Smooth muscle cell (in vitro differentiated cells): ENCODE data around the gene FCHO1. TPM values are rescaled to one million over a fixed set of nuclear protein-coding genes. Genes with fewer than 3 reads are reported as not detected.

Source experiments
- DNase-seq: peaks from one replicate; lab custom pipeline; 2025; ENCODE audit not compliant: unreplicated experiment; lab: John Stamatoyannopoulos, UW
- H2AFZ ChIP-seq: fragments of 200-600 bp; sonication (generic); 2 replicates; pipeline ENCODE4 v1.6.0; 2016; ENCODE audit warnings: antibody characterized with exemption, low read depth, mild to moderate bottlenecking
- H3F3A ChIP-seq: fragments of 200-600 bp; sonication (generic); 2 replicates; pipeline ENCODE4 v1.6.0; 2017; ENCODE audit warnings: antibody characterized with exemption, low read depth
- H3K27ac ChIP-seq: fragments of 200-600 bp; sonication (generic); 2 replicates; pipeline ENCODE4 v1.5.1; 2016; ENCODE audit warnings: low read depth, mild to moderate bottlenecking
- H3K27me3 ChIP-seq: fragments of 200-600 bp; sonication (generic); 2 replicates; pipeline ENCODE4 v1.6.1; 2016; ENCODE audit warnings: low read depth, mild to moderate bottlenecking
- H3K36me3 ChIP-seq: fragments of 200-600 bp; sonication (generic); 2 replicates; pipeline ENCODE4 v1.5.1; 2016; ENCODE audit warnings: low read depth
- H3K4me1 ChIP-seq: fragments of 200-600 bp; sonication (generic); 2 replicates; pipeline ENCODE4 v1.5.1; 2016; ENCODE audit warnings: low read depth
- H3K4me2 ChIP-seq: fragments of 200-600 bp; sonication (generic); 2 replicates; pipeline ENCODE4 v1.6.0; 2016; ENCODE audit warnings: mild to moderate bottlenecking
- H3K4me3 ChIP-seq: fragments of 200-600 bp; sonication (generic); 2 replicates; pipeline ENCODE4 v1.5.1; 2016; ENCODE audit warnings: mild to moderate bottlenecking
- H3K79me2 ChIP-seq: fragments of 200-600 bp; sonication (generic); 2 replicates; pipeline ENCODE4 v1.6.0; 2016; ENCODE audit warnings: low read depth, mild to moderate bottlenecking
- H3K9ac ChIP-seq: fragments of 200-600 bp; sonication (generic); 2 replicates; pipeline ENCODE4 v1.6.0; 2016; ENCODE audit warnings: low read depth
- H3K9me3 ChIP-seq: fragments of 200-600 bp; sonication (generic); replicated peaks from 2 replicates; pipeline ENCODE4 v1.5.1; 2016; ENCODE audit warnings: low read depth
- H4K20me1 ChIP-seq: fragments of 200-600 bp; sonication (generic); 2 replicates; pipeline ENCODE4 v1.6.0; 2016; ENCODE audit warnings: low read depth
- CTCF ChIP-seq: fragments of 200-600 bp; sonication (generic); IDR thresholded peaks from 2 replicates; pipeline ENCODE4 v1.5.1; 2017; ENCODE audit warnings: borderline replicate concordance, mild to moderate bottlenecking, antibody characterized with exemption; ENCODE audit not compliant: insufficient read depth, poor library complexity, severe bottlenecking
- WGBS: methylation state at CpG from one replicate; pipeline ENCODE4 v1.1.7; 2016; ENCODE audit warnings: low lambda C conversion rate; 5-methylcytosine and 5-hydroxymethylcytosine counted together
- polyA plus RNA-seq: library from polyadenylated mRNA; unstranded; fragments of >200 nt; fragmentation: Nextera tagmentation; extraction: Ambion mirVana; gene quantifications from 2 replicates; pipeline ENCODE4 v1.2.1, GENCODE V29; 2016
- total RNA-seq: library from RNA; depleted of rRNA; stranded (reverse); fragments of >200 nt; gene quantifications from 2 replicates; pipeline ENCODE4 v1.2.3, GENCODE V29; 2014

FCHO1 gene, protein sequence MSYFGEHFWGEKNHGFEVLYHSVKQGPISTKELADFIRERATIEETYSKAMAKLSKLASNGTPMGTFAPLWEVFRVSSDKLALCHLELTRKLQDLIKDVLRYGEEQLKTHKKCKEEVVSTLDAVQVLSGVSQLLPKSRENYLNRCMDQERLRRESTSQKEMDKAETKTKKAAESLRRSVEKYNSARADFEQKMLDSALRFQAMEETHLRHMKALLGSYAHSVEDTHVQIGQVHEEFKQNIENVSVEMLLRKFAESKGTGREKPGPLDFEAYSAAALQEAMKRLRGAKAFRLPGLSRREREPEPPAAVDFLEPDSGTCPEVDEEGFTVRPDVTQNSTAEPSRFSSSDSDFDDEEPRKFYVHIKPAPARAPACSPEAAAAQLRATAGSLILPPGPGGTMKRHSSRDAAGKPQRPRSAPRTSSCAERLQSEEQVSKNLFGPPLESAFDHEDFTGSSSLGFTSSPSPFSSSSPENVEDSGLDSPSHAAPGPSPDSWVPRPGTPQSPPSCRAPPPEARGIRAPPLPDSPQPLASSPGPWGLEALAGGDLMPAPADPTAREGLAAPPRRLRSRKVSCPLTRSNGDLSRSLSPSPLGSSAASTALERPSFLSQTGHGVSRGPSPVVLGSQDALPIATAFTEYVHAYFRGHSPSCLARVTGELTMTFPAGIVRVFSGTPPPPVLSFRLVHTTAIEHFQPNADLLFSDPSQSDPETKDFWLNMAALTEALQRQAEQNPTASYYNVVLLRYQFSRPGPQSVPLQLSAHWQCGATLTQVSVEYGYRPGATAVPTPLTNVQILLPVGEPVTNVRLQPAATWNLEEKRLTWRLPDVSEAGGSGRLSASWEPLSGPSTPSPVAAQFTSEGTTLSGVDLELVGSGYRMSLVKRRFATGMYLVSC
- 1.0 and 18.0 TPM in 2 replicates for total RNA-seq
- polyA plus RNA-seq: 5.3 and 5.7 TPM in 2 replicates

DNA sequence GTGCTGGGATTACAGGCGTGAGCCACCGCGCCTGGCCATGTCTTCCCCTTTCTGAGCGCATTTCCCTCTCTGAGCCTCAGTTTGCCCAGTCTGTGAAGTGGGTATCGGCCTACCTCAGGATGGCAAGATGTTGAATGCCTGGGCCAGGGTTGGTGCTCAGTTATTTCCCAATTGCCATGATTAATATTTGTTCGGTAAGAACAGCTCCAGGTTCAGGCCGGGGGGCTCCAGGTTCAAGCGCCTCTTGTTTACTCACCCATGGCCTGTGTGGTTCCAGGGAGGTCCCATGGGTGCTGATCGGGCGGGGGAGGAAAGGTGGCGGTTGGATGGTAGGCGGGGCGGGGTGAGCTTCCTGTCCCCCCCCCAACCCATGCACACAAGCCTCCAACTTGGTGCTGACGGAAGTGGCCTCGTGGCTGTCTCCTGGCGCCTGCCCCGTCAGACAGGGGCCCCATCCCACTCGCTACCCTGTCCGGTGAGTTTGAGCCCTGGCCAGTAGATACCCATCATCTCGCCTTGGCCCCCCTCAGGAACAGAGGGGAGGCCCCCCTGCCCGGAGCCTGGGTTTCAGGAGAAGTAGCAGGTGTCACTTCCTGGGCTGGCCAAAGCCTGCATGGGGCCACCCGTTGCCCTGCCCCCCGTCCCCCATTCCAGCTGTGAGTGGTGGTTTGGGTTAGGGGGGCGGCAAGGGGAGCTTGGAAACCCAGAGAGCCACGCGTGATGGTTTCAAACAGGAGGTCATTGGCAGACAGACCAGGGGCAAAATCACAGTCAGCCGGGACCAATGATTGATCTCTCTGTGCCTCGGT, at the start of gene FCHO1:
TSS of gene FCHO1 (plus strand) at position 375 of the 809 bp plus-strand sequence. CDS start 3,688 bp downstream, outside the sequence.
- H3K36me3 ChIP-seq: no peaks in the 10 kb centered on the region
- no peak within 1 kb of the TSS for H3K4me3 ChIP-seq
- H2AFZ ChIP-seq: no peak within 1 kb of the TSS
- no peaks in the 10 kb centered on the region for H3K79me2 ChIP-seq
- no peak within 1 kb of the TSS for H3K9ac ChIP-seq
- H3K4me2 ChIP-seq: no peak within 1 kb of the TSS
- no peaks in the 10 kb centered on the region for H4K20me1 ChIP-seq
- H3K27me3 ChIP-seq: no peaks in the 10 kb centered on the region
- 85% methylated on average over 28 of the region's 28 CpGs for WGBS
- no peaks in the 10 kb centered on the region for H3K9me3 ChIP-seq
- H3F3A ChIP-seq: no peaks in the 10 kb centered on the region
- no peak within 1 kb of the TSS for H3K27ac ChIP-seq
- TF ChIP-seq CTCF: no peak
- DNase-seq: no peak
- peaks cover 11% of the 10 kb centered on the region for H3K4me1 ChIP-seq

- WGBS: 78% methylated on average over 11 of the region's 11 CpGs
- no peak overlapping the region for H3K27ac ChIP-seq
- H3K79me2 ChIP-seq: no peaks in the 10 kb centered on the region
- H3K36me3 ChIP-seq: no peaks in the 10 kb centered on the region
- no peaks in the 10 kb centered on the region for H3F3A ChIP-seq
- H4K20me1 ChIP-seq: no peaks in the 10 kb centered on the region
- H2AFZ ChIP-seq: no peak overlapping the region
- no peak overlapping the region for H3K4me3 ChIP-seq
- H3K9me3 ChIP-seq: no peaks in the 10 kb centered on the region
- TF ChIP-seq CTCF: peak; percentile 57
- no peak overlapping the region for H3K4me2 ChIP-seq
- no peaks in the 10 kb centered on the region for H3K4me1 ChIP-seq
- no peak overlapping the region for H3K9ac ChIP-seq
- no peak for DNase-seq
- no peaks in the 10 kb centered on the region for H3K27me3 ChIP-seq
These were observed 47.3 kb upstream of the FCHO1 start for GRCh38 chr19:17703824-17704463.

DNA sequence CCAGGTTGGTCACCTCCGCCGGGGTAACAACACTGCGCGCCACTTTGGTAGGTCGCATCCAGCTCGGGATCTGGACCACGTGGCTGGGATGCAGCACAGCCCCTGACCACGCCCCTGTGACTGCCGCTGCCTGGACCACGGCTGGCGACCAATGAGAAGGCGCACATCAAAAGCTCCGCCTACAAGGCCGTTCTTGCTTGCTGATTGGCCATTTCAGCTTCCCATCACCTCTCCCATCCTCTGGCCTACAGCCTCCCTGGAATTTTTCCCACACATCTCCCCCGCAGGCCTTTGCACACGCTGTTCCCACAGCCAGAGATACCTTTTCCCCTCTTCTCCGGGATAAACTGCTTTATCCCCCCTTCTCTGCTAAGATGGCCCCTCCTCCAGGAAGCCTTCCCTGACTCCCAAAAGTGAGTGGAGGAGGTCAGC, 44.5 kb upstream of the FCHO1 start:
- H3K36me3 ChIP-seq: no peaks in the 10 kb centered on the region
- H3K4me2 ChIP-seq: no peak overlapping the region
- H3K27me3 ChIP-seq: no peaks in the 10 kb centered on the region
- 19% methylated on average over 16 of the region's 17 CpGs for WGBS
- no peak for TF ChIP-seq CTCF
- no peaks in the 10 kb centered on the region for H3K79me2 ChIP-seq
- no peak overlapping the region for H3K27ac ChIP-seq
- H3F3A ChIP-seq: no peaks in the 10 kb centered on the region
- no peak overlapping the region for H3K4me3 ChIP-seq
- no peak overlapping the region for H2AFZ ChIP-seq
- H3K9ac ChIP-seq: no peak overlapping the region
- H3K4me1 ChIP-seq: no peaks in the 10 kb centered on the region
- DNase-seq: no peak
- H4K20me1 ChIP-seq: no peaks in the 10 kb centered on the region
- no peaks in the 10 kb centered on the region for H3K9me3 ChIP-seq
